Esophagus squamous epithelium (tissue), 5 donors: ENCODE results near the gene ZMAT5. TPM values are rescaled to one million over a fixed set of nuclear protein-coding genes. Genes with fewer than 3 reads are reported as not detected.

Source experiments
- DNase-seq: peaks from one replicate; lab custom pipeline; 2025; lab: John Stamatoyannopoulos, UW
- H3K27ac ChIP-seq, 4 donors: fragments of 200-600 bp; sonication (generic); one replicate each; pipeline ENCODE4 v1.5.1; 2016 to 2019; ENCODE audit warnings: mild to moderate bottlenecking in 1 of 4
- H3K27me3 ChIP-seq, 4 donors: fragments of 200-600 bp; sonication (generic); 1 replicate in 3 of 4; 2 replicates in 1 of 4; pipeline versions ENCODE4 v1.5.1 to v1.6.0; 2017 to 2021; ENCODE audit warnings: antibody characterized with exemption in 1 of 4
- H3K36me3 ChIP-seq, 3 donors: fragments of 200-600 bp; sonication (generic); one replicate each; pipeline ENCODE4 v1.5.1; 2016 to 2019
- H3K4me1 ChIP-seq, 3 donors: fragments of 200-600 bp; sonication (generic); one replicate each; pipeline ENCODE4 v1.5.1; 2017 to 2019
- H3K4me3 ChIP-seq, 4 donors: fragments of 200-600 bp; sonication (generic); 1 replicate in 3 of 4; 2 replicates in 1 of 4; pipeline ENCODE4 v1.5.1; 2016 to 2019; ENCODE audit warnings: mild to moderate bottlenecking in 2 of 4, moderate library complexity in 1 of 4
- H3K9me3 ChIP-seq, 3 donors: fragments of 200-600 bp; sonication (generic); one replicate each; pipeline ENCODE4 v1.5.1; 2016 to 2019
- CTCF ChIP-seq, 6 experiments: fragments of 450-650 bp in 4 of 6; fragments of 200-600 bp in 2 of 6; sonication (generic) in 2 of 6; IDR thresholded peaks; one replicate each; pipeline ENCODE4 v1.5.1; 2016 to 2019; ENCODE audit warnings: antibody characterized with exemption in 6 of 6, mild to moderate bottlenecking in 4 of 6, moderate library complexity in 4 of 6
- POLR2A ChIP-seq, 4 donors: fragments of 450-650 bp; IDR thresholded peaks; one replicate each; pipeline ENCODE4 v1.6.1; 2017; ENCODE audit warnings: antibody characterized with exemption in 4 of 4, mild to moderate bottlenecking in 4 of 4, moderate library complexity in 3 of 4
- WGBS, 2 donors: methylation state at CpG; one replicate each; pipeline ENCODE4 v1.1.5; 2018; 5-methylcytosine and 5-hydroxymethylcytosine counted together
- intact Hi-C: fragments of 100-400 bp; cut with DNase I; formaldehyde crosslinking; loops from one replicate; pipeline ENCODE4 v1.15.0; 2022
- total RNA-seq, 4 donors: library from RNA; depleted of rRNA; stranded (reverse); fragments of >200 nt; gene quantifications; one replicate each; pipeline ENCODE4 v1.1.0, GENCODE V29; 2016
- donor health status: DM: yes; HTN: yes; CAD: no.

The ZMAT5 gene
- total RNA-seq, 4 donors from 2014 or later = 10.1 to 43.8 (median 18.1) TPM

GRCh38 chr22:29804985-29805384 is 38.2 kb upstream of the ZMAT5 start:
- 51 to 83% methylated on average over 1 to 2 of the region's 2 CpGs for WGBS, 2 donors

GRCh38 chr22:29803190-29803589 is 36.4 kb upstream of the ZMAT5 start:
- Histone ChIP-seq H3K4me1 (peaks cover 18 to 41% (median 19%) of the 10 kb centered on the region in 3 donors), H3K9me3 (no peaks in the 10 kb centered on the region), H3K4me3 (peak overlapping the region in 1 of 4 donors; percentile 26), H3K27ac (no peak overlapping the region), H3K36me3 (peaks cover 29 to 93% (median 42%) of the 10 kb centered on the region in 3 donors), H3K27me3 (no peaks in the 10 kb centered on the region)
- WGBS, 2 donors = 92 to 100% methylated on average over 1 to 2 of the region's 2 CpGs
- DNase-seq = no peak
- intact Hi-C loops = no loop called here
- TF ChIP-seq CTCF (IDR thresholded peaks at IDR 0.05) = no peak
- no peak for TF ChIP-seq POLR2A (IDR thresholded peaks at IDR 0.05)

More at GRCh38 chr22:29804985-29805384, 38.2 kb upstream of the ZMAT5 start:
- peak overlapping the region in 3 of 4 donors; percentile 6 to 26 (median 10) for H3K4me3 ChIP-seq
- TF ChIP-seq POLR2A (IDR thresholded peaks at IDR 0.05) = no peak
- TF ChIP-seq CTCF (IDR thresholded peaks at IDR 0.05) = no peak
- peak overlapping the region in 3 of 4 donors; percentile 16 to 42 (median 21) for H3K27ac ChIP-seq
- H3K9me3 ChIP-seq = no peaks in the 10 kb centered on the region
- no peak for DNase-seq
- intact Hi-C loops = no loop called here
- H3K27me3 ChIP-seq = no peaks in the 10 kb centered on the region
- H3K36me3 ChIP-seq = peaks cover 29 to 99% (median 42%) of the 10 kb centered on the region in 3 donors
- peaks cover under 1 to 30% (median 1%) of the 10 kb centered on the region in 3 donors for H3K4me1 ChIP-seq

- Histone ChIP-seq H3K36me3 (peaks cover 28 to 92% (median 34%) of the 10 kb centered on the region in 3 donors), H3K9me3 (no peaks in the 10 kb centered on the region), H3K27me3 (no peaks in the 10 kb centered on the region), H3K27ac (peak overlapping the region; percentile 3 to 83 (median 36)), H3K4me1 (peaks cover 24 to 55% (median 28%) of the 10 kb centered on the region in 3 donors), H3K4me3 (no peak overlapping the region)
- WGBS, 2 donors = 73 to 90% methylated on average over 3 to 5 of the region's 8 CpGs
- intact Hi-C loops = no loop called here
- TF ChIP-seq POLR2A (IDR thresholded peaks at IDR 0.05) (no peak), CTCF (IDR thresholded peaks at IDR 0.05) (no peak)
- DNase-seq = no peak
Measured at GRCh38 chr22:29801796-29802195, 35.0 kb upstream of the ZMAT5 start.

- TF ChIP-seq CTCF (IDR thresholded peaks at IDR 0.05) (no peak), POLR2A (IDR thresholded peaks at IDR 0.05) (no peak)
- peak overlapping the region; percentile 3 to 83 (median 60) for H3K27ac ChIP-seq
- no peaks in the 10 kb centered on the region for H3K9me3 ChIP-seq
- H3K4me1 ChIP-seq = peaks cover 24 to 62% (median 35%) of the 10 kb centered on the region in 3 donors
- peaks cover 22 to 92% (median 33%) of the 10 kb centered on the region in 3 donors for H3K36me3 ChIP-seq
- WGBS, 2 donors = 83 to 91% methylated on average over 4 of the region's 5 CpGs
- DNase-seq = no peak
- H3K27me3 ChIP-seq = no peaks in the 10 kb centered on the region
- no peak overlapping the region for H3K4me3 ChIP-seq
- intact Hi-C loops = no loop called here
Measured at GRCh38 chr22:29801153-29801552, 34.3 kb upstream of the ZMAT5 start.

GRCh38 chr22:29799217-29799680 is 32.4 kb upstream of the ZMAT5 start:
- TF ChIP-seq CTCF (IDR thresholded peaks at IDR 0.05) (peak in 3 of 6 experiments; percentile 11 to 43 (median 11)), POLR2A (IDR thresholded peaks at IDR 0.05) (no peak)
- DNase-seq = peak; percentile 17
- Histone ChIP-seq H3K36me3 (peaks cover 18 to 92% (median 21%) of the 10 kb centered on the region in 3 donors), H3K4me1 (peaks cover 24 to 53% (median 36%) of the 10 kb centered on the region in 3 donors), H3K9me3 (no peaks in the 10 kb centered on the region), H3K27me3 (no peaks in the 10 kb centered on the region), H3K4me3 (peak overlapping the region in 1 of 4 donors; percentile 30), H3K27ac (peak overlapping the region; percentile 76 to 85 (median 82))
- 31 to 39% methylated on average over 3 to 8 of the region's 8 CpGs for WGBS, 2 donors
- intact Hi-C loops = no loop called here
